OCI-LY1 (cell line): Measurements from ENCODE around the gene CTNNA2.

Experiments used
- H2AFZ ChIP-seq: fragments of 200-600 bp; sonication (generic), shearing (Covaris generic); 2 replicates; pipeline ENCODE4 v1.6.0; 2014; ENCODE audit warnings: antibody characterized with exemption, mild to moderate bottlenecking, low read length
- H3F3A ChIP-seq: fragments of 200-600 bp; sonication (generic), shearing (Covaris generic); 2 replicates; pipeline ENCODE4 v1.6.0; 2014; ENCODE audit warnings: mild to moderate bottlenecking, antibody characterized with exemption, low read length, moderate library complexity; ENCODE audit not compliant: insufficient read depth
- H3K27ac ChIP-seq: fragments of 200-600 bp; sonication (generic); 2 replicates; pipeline ENCODE4 v1.5.1; 2014; ENCODE audit warnings: low read length, mixed run types, mild to moderate bottlenecking, low read depth; ENCODE audit not compliant: poor library complexity, severe bottlenecking
- H3K27me3 ChIP-seq: fragments of 200-600 bp; sonication (generic); 2 replicates; pipeline ENCODE4 v1.6.0; 2014; ENCODE audit warnings: antibody characterized with exemption, mild to moderate bottlenecking, low read length, moderate library complexity; ENCODE audit not compliant: insufficient read depth
- H3K36me3 ChIP-seq: fragments of 200-600 bp; sonication (generic); 2 replicates; pipeline ENCODE4 v1.6.1; 2014; ENCODE audit warnings: mild to moderate bottlenecking, antibody characterized with exemption, low read length, moderate library complexity, mixed read lengths; ENCODE audit not compliant: insufficient read depth
- H3K4me1 ChIP-seq: fragments of 200-600 bp; sonication (generic); 2 replicates; pipeline ENCODE4 v1.5.1; 2014; ENCODE audit warnings: mild to moderate bottlenecking, low read length, moderate library complexity; ENCODE audit not compliant: insufficient read depth, severe bottlenecking
- H3K4me2 ChIP-seq: fragments of 200-600 bp; sonication (generic), shearing (Covaris generic); 2 replicates; pipeline ENCODE4 v1.6.1; 2014; ENCODE audit warnings: low read length
- H3K4me3 ChIP-seq: fragments of 200-600 bp; sonication (generic); 2 replicates; pipeline ENCODE4 v1.5.1; 2014; ENCODE audit warnings: low read length, low read depth, mild to moderate bottlenecking, mixed read lengths; ENCODE audit not compliant: poor library complexity, severe bottlenecking
- H3K79me2 ChIP-seq: fragments of 200-600 bp; shearing (Covaris generic); 2 replicates; pipeline ENCODE4 v1.6.1; 2016; ENCODE audit warnings: mixed run types, low read length, mixed read lengths; ENCODE audit not compliant: insufficient read depth
- H3K9ac ChIP-seq: fragments of 200-600 bp; sonication (generic), shearing (Covaris generic); 2 replicates; pipeline ENCODE4 v1.6.1; 2014; ENCODE audit warnings: mild to moderate bottlenecking, low read length, mixed read lengths
- H3K9me2 ChIP-seq: fragments of 200-600 bp; sonication (generic), shearing (Covaris generic); 2 replicates; pipeline ENCODE4 v1.6.1; 2014; ENCODE audit warnings: low read depth, mild to moderate bottlenecking, low read length, mixed read lengths
- H3K9me3 ChIP-seq: fragments of 200-600 bp; shearing (Covaris generic); 2 replicates; pipeline ENCODE4 v1.6.1; 2014; ENCODE audit warnings: low read length, mixed read lengths
- H4K20me1 ChIP-seq: fragments of 200-600 bp; sonication (generic), shearing (Covaris generic); 2 replicates; pipeline ENCODE4 v1.6.0; 2016; ENCODE audit warnings: mild to moderate bottlenecking, low read length; ENCODE audit not compliant: insufficient read depth
- EZH2 ChIP-seq: fragments of 200-600 bp; sonication (generic), shearing (Covaris generic); IDR thresholded peaks from 2 replicates; pipeline ENCODE4 v1.8.0; 2017; ENCODE audit warnings: borderline replicate concordance, mixed run types, mild to moderate bottlenecking, antibody characterized with exemption, low read length, moderate library complexity, mixed read lengths
- TF ChIP-seq, protein P1 (sequence below): fragments of 200-600 bp; sonication (generic), shearing (Covaris generic); IDR thresholded peaks from 2 replicates; pipeline ENCODE4 v1.5.1; 2017; ENCODE audit warnings: mild to moderate bottlenecking, antibody characterized with exemption, low read length, moderate library complexity, mixed read lengths

Gene CTNNA2

DNA sequence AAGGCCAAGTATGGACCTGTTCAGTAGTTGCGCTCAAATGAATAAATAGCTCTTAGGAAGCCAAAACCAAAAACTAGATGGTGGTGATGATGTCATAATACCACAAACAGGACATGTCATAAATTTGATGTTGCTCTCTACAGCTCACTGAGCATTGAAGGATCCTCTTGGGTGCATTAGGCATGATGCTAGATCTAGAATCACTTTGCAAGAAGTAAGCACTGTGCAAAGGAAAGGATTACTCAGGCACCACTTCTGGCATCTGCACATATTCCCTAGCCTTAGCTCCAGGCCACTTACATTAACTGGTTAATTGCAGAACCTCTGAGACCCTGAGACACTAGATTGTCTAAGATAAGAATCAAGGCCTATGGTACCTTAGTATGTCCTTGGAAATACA is 733.7 kb downstream of the CTNNA2 start:
- H3K4me3 ChIP-seq: no peak overlapping the region
- no peak overlapping the region for H3K9ac ChIP-seq
- no peaks in the 10 kb centered on the region for H4K20me1 ChIP-seq
- no peak overlapping the region for H2AFZ ChIP-seq
- TF ChIP-seq, protein P1, sequence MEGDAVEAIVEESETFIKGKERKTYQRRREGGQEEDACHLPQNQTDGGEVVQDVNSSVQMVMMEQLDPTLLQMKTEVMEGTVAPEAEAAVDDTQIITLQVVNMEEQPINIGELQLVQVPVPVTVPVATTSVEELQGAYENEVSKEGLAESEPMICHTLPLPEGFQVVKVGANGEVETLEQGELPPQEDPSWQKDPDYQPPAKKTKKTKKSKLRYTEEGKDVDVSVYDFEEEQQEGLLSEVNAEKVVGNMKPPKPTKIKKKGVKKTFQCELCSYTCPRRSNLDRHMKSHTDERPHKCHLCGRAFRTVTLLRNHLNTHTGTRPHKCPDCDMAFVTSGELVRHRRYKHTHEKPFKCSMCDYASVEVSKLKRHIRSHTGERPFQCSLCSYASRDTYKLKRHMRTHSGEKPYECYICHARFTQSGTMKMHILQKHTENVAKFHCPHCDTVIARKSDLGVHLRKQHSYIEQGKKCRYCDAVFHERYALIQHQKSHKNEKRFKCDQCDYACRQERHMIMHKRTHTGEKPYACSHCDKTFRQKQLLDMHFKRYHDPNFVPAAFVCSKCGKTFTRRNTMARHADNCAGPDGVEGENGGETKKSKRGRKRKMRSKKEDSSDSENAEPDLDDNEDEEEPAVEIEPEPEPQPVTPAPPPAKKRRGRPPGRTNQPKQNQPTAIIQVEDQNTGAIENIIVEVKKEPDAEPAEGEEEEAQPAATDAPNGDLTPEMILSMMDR: no peak
- TF ChIP-seq EZH2: no peak
- H3K36me3 ChIP-seq: no peaks in the 10 kb centered on the region
- no peaks in the 10 kb centered on the region for H3K9me3 ChIP-seq
- no peaks in the 10 kb centered on the region for H3K27me3 ChIP-seq
- H3K9me2 ChIP-seq: no peaks in the 10 kb centered on the region
- H3K79me2 ChIP-seq: no peaks in the 10 kb centered on the region
- H3K27ac ChIP-seq: no peak overlapping the region
- H3F3A ChIP-seq: no peaks in the 10 kb centered on the region
- H3K4me2 ChIP-seq: no peak overlapping the region
- H3K4me1 ChIP-seq: no peaks in the 10 kb centered on the region

DNA sequence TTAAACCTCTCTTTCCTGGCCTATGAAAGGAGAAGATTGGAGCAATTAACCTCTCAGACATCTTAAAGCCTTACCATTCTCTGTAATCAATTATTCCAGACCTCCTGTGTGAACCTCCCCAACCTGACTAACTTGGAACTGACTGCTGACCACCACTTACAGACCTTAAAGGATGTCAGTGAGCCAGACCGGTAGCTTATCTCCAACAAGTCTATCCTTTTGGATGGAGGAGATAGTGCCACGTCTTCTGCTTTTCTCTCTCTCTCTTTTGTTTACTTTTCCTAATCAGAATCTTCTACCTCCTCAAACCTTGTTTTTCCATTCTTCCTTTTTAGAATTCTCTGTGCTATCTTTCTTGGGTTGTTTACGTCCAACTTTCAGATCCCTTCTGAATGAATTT is 734.5 kb downstream of the CTNNA2 start:
- Histone ChIP-seq H3K79me2 (no peaks in the 10 kb centered on the region), H3K4me3 (no peak overlapping the region), H3K27me3 (no peaks in the 10 kb centered on the region), H2AFZ (no peak overlapping the region), H3K9me2 (no peaks in the 10 kb centered on the region), H3K36me3 (no peaks in the 10 kb centered on the region), H3K9ac (no peak overlapping the region), H3K4me1 (no peaks in the 10 kb centered on the region), H3K27ac (no peak overlapping the region), H4K20me1 (no peaks in the 10 kb centered on the region), H3F3A (no peaks in the 10 kb centered on the region), H3K4me2 (no peak overlapping the region), H3K9me3 (no peaks in the 10 kb centered on the region)
- TF ChIP-seq EZH2: no peak
- TF ChIP-seq, protein P1: no peak

DNA sequence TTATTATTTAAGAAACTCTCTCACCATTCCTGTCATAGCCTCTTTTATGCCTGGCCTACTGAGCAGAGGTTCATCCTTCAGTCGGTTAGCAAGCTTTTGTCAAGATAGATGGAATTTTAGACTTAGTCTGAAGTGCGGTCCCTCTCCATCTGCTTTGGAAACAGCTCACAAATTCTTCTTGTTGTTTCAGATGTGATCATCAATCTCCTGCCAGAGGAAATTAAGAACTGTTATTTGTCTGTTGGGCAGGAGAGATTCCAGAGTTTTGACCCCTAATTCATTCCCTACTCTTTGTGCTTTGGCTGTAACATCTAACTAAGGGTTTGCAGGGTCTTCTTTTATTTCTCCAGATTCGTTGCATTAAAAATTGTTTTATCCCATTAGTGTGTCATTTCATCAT is 735.3 kb downstream of the CTNNA2 start:
- H3K4me2 ChIP-seq: no peak overlapping the region
- TF ChIP-seq, protein P1: no peak
- no peak for TF ChIP-seq EZH2

More for the DNA sequence above, 735.3 kb downstream of the CTNNA2 start:
- H3K4me3 ChIP-seq: no peak overlapping the region
- H3K27me3 ChIP-seq: no peaks in the 10 kb centered on the region
- H2AFZ ChIP-seq: no peak overlapping the region
- H3K9me3 ChIP-seq: no peaks in the 10 kb centered on the region
- H3F3A ChIP-seq: no peaks in the 10 kb centered on the region
- no peak overlapping the region for H3K9ac ChIP-seq
- no peaks in the 10 kb centered on the region for H4K20me1 ChIP-seq
- H3K9me2 ChIP-seq: no peaks in the 10 kb centered on the region
- H3K36me3 ChIP-seq: no peaks in the 10 kb centered on the region
- no peak overlapping the region for H3K27ac ChIP-seq
- H3K4me1 ChIP-seq: no peaks in the 10 kb centered on the region
- no peaks in the 10 kb centered on the region for H3K79me2 ChIP-seq
